WTC11 (cell line): ENCODE data around the gene CD48.

Source experiments
- CREM ChIP-seq: sonication (generic); formaldehyde crosslinking; IDR thresholded peaks from 2 replicates; pipeline ENCODE4 v1.8.1; 2022; ENCODE audit warnings: mild to moderate bottlenecking, missing genetic modification reagents, moderate library complexity
- GABPB1 ChIP-seq: sonication (generic); formaldehyde crosslinking; IDR thresholded peaks from 2 replicates; pipeline ENCODE4 v1.8.1; 2023; ENCODE audit warnings: mild to moderate bottlenecking, missing genetic modification reagents
- GRHL2 ChIP-seq: fragments of 250-450 bp; sonication (Bioruptor Pico); IDR thresholded peaks from 2 replicates; pipeline ENCODE4 v1.8.0; 2022; ENCODE audit warnings: mild to moderate bottlenecking, moderate library complexity; ENCODE audit not compliant: insufficient replicate concordance, severe bottlenecking
- SMAD3 ChIP-seq: sonication (generic); formaldehyde crosslinking; IDR thresholded peaks from 2 replicates; pipeline ENCODE4 v1.8.0; 2022; ENCODE audit warnings: missing genetic modification reagents, mild to moderate bottlenecking, borderline replicate concordance
- TEAD4 ChIP-seq: sonication (generic); formaldehyde crosslinking; IDR thresholded peaks from 2 replicates; pipeline ENCODE4 v1.8.0; 2022; ENCODE audit warnings: mild to moderate bottlenecking, missing genetic modification reagents
- TP53 ChIP-seq: sonication (generic); formaldehyde crosslinking; IDR thresholded peaks from 2 replicates; pipeline ENCODE4 v1.8.1; 2023; ENCODE audit warnings: mild to moderate bottlenecking, missing genetic modification reagents
- ZNF317 ChIP-seq: sonication (generic); formaldehyde crosslinking; IDR thresholded peaks from 2 replicates; pipeline ENCODE4 v1.8.1; 2023; ENCODE audit warnings: low read depth, mild to moderate bottlenecking, moderate library complexity, missing genetic modification reagents, borderline replicate concordance
- TF ChIP-seq, protein P1 (sequence below): fragments of 200-600 bp; IDR thresholded peaks from 2 replicates; pipeline ENCODE4 v1.8.0; 2022; ENCODE audit warnings: antibody characterized with exemption
- TF ChIP-seq, protein P2 (sequence below): sonication (generic); formaldehyde crosslinking; IDR thresholded peaks from 2 replicates; pipeline ENCODE4 v1.8.0; 2023; ENCODE audit warnings: mild to moderate bottlenecking, missing genetic modification reagents
- TF ChIP-seq, protein P3 (sequence below): fragments of 250-450 bp; sonication (Bioruptor Pico); IDR thresholded peaks from 2 replicates; pipeline ENCODE4 v2.1.2; 2022; ENCODE audit warnings: mild to moderate bottlenecking, moderate library complexity
- TF ChIP-seq, protein P4 (sequence below): sonication (generic); formaldehyde crosslinking; conservative IDR thresholded peaks from 2 replicates; pipeline ENCODE4 v1.8.1; 2023; ENCODE audit warnings: mild to moderate bottlenecking, low read depth, missing genetic modification reagents, moderate library complexity

DNA sequence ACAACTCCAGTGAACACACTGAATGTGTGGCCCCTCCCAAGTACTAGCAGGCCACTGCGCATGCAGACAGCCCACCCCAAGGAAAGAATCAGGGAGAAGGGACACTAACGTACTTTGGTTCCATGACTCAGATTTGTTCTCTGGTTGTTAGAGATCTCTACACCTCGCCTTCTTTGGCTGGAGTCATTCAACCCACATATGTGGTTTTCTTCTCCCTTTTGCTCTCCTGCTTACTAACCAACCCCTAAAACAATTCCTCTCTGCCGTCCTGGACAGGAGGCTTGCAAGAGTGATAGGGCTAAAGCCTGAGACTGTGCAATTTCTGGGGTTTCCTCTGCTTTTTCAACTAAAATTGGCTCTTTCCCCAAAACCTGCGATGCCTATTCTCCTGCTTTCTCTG is 5.7 kb upstream of the CD48 start:
- TF ChIP-seq GRHL2 (CRISPR knock-in tag), result no peak
- no peak for TF ChIP-seq TP53 (CRISPR knock-in tag)
- TF ChIP-seq, protein P1, sequence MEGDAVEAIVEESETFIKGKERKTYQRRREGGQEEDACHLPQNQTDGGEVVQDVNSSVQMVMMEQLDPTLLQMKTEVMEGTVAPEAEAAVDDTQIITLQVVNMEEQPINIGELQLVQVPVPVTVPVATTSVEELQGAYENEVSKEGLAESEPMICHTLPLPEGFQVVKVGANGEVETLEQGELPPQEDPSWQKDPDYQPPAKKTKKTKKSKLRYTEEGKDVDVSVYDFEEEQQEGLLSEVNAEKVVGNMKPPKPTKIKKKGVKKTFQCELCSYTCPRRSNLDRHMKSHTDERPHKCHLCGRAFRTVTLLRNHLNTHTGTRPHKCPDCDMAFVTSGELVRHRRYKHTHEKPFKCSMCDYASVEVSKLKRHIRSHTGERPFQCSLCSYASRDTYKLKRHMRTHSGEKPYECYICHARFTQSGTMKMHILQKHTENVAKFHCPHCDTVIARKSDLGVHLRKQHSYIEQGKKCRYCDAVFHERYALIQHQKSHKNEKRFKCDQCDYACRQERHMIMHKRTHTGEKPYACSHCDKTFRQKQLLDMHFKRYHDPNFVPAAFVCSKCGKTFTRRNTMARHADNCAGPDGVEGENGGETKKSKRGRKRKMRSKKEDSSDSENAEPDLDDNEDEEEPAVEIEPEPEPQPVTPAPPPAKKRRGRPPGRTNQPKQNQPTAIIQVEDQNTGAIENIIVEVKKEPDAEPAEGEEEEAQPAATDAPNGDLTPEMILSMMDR, result no peak
- TF ChIP-seq, protein P2, sequence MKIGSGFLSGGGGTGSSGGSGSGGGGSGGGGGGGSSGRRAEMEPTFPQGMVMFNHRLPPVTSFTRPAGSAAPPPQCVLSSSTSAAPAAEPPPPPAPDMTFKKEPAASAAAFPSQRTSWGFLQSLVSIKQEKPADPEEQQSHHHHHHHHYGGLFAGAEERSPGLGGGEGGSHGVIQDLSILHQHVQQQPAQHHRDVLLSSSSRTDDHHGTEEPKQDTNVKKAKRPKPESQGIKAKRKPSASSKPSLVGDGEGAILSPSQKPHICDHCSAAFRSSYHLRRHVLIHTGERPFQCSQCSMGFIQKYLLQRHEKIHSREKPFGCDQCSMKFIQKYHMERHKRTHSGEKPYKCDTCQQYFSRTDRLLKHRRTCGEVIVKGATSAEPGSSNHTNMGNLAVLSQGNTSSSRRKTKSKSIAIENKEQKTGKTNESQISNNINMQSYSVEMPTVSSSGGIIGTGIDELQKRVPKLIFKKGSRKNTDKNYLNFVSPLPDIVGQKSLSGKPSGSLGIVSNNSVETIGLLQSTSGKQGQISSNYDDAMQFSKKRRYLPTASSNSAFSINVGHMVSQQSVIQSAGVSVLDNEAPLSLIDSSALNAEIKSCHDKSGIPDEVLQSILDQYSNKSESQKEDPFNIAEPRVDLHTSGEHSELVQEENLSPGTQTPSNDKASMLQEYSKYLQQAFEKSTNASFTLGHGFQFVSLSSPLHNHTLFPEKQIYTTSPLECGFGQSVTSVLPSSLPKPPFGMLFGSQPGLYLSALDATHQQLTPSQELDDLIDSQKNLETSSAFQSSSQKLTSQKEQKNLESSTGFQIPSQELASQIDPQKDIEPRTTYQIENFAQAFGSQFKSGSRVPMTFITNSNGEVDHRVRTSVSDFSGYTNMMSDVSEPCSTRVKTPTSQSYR, result no peak
- TF ChIP-seq GABPB1 (CRISPR knock-in tag), result no peak
- TF ChIP-seq SMAD3 (CRISPR knock-in tag), result no peak
- no peak for TF ChIP-seq ZNF317 (CRISPR knock-in tag)
- TF ChIP-seq, protein P3, sequence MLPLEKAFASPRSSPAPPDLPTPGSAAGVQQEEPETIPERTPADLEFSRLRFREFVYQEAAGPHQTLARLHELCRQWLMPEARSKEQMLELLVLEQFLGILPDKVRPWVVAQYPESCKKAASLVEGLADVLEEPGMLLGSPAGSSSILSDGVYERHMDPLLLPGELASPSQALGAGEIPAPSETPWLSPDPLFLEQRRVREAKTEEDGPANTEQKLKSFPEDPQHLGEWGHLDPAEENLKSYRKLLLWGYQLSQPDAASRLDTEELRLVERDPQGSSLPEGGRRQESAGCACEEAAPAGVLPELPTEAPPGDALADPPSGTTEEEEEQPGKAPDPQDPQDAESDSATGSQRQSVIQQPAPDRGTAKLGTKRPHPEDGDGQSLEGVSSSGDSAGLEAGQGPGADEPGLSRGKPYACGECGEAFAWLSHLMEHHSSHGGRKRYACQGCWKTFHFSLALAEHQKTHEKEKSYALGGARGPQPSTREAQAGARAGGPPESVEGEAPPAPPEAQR, result no peak
- TF ChIP-seq TEAD4, result no peak
- no peak for TF ChIP-seq CREM (CRISPR knock-in tag)
- TF ChIP-seq, protein P4, sequence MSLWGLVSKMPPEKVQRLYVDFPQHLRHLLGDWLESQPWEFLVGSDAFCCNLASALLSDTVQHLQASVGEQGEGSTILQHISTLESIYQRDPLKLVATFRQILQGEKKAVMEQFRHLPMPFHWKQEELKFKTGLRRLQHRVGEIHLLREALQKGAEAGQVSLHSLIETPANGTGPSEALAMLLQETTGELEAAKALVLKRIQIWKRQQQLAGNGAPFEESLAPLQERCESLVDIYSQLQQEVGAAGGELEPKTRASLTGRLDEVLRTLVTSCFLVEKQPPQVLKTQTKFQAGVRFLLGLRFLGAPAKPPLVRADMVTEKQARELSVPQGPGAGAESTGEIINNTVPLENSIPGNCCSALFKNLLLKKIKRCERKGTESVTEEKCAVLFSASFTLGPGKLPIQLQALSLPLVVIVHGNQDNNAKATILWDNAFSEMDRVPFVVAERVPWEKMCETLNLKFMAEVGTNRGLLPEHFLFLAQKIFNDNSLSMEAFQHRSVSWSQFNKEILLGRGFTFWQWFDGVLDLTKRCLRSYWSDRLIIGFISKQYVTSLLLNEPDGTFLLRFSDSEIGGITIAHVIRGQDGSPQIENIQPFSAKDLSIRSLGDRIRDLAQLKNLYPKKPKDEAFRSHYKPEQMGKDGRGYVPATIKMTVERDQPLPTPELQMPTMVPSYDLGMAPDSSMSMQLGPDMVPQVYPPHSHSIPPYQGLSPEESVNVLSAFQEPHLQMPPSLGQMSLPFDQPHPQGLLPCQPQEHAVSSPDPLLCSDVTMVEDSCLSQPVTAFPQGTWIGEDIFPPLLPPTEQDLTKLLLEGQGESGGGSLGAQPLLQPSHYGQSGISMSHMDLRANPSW (CRISPR knock-in tag), result no peak
